Forelimb muscle (tissue), 1 donor: ENCODE data around the gene OR2AP1. TPM values are rescaled to one million over a fixed set of nuclear protein-coding genes. Genes with fewer than 3 reads are reported as not detected.
"Not testable (repeated sequence)": the region's sequence is repeated elsewhere in the genome, so short reads cannot be mapped to it uniquely, and the experiment has no call there.

ENCODE experiments used
- DNase-seq: peaks from one replicate; pipeline ENCODE4 v3.0.0-alpha.2; 2013; ENCODE audit warnings: low read depth
- polyA plus RNA-seq: library from polyadenylated mRNA; unstranded; fragments of 120-200 nt; gene quantifications from one replicate; pipeline ENCODE4 v1.2.1, GENCODE V29; 2013; ENCODE audit not compliant: insufficient read length

Gene OR2AP1
- polyA plus RNA-seq, result not detected

DNA sequence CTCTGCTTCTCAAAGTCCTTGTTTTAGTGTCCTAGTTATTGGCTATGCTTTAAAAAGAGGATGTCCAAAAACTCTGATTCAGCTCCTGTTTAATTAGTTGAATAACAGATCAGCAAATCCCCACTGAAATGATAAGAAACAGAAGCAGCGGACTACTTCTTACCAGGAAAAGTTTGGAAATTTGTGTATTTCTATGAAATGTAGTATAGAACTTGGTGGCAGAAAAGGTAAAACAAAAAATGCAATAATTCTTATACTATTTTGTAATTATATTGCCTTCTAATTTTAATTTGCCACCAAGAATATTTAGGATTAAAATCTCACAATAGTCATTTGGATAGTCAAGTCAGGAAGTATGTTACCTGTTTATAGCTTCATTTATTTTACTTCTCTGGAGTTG, at the start of gene OR2AP1:
Gene OR2AP1 (plus strand): TSS at position 301 of the 400 bp plus-strand sequence. CDS start 1,947 bp downstream, outside the sequence.
- DNase-seq, result no peak

DNA sequence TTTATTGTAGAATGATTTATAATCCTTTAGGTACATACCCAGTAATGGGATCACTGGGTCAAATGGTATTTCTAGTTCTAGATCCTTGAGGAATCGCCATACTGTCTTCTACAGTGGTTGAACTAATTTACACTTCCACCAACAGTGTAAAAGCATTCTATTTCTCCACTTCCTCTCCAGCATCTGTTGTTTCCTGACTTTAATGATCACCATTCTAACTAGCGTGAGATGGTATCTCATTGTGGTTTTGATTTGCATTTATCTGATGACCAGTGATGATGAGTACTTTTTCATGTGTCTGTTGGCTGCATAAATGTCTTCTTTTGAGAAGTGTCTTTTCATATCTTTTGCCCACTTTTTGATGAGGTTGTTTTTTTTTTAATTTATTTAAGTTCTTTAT, 24.0 kb upstream of the OR2AP1 start:
- DNase-seq, result not testable (repeated sequence)

DNA sequence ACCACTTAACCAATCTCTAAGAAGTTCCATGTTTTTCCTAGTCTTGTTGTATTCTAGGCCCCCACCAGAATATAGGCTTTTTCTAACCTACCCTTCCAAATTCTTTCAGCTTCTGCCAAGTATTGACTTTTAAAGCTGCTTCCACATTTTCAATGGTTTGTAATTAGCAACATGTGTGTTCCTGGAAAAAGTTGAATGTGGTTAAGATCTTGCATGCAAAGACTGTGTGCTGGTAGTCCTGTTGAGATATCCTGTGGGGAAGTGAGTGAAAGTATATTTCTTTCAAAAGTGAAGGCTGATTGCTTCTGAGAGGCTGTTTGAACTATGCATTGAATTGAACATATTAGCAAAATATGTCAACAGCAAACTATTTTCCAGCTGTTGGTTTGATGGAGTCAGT, 23.5 kb upstream of the OR2AP1 start:
- no peak for DNase-seq

DNA sequence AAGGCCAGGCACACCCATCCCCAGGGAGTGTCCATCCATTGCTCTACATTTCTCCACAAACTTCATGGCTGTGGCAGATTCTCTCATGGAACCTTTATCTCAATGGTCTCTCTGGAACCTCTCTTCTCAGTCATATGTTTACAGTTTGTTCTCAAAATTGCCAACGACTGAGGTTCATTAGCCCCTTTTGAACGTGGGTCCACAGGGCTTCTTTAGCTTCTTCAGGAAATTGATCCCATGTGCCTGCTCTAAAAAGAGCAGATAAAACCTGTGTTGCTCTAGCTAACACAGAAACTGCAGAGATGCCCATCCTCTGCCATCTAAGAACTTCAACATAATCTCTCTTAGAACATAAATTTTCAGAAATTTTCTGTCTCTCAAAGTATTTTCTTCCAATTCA, 23.0 kb upstream of the OR2AP1 start, which contains the start of gene OR6C4:
Gene OR6C4 (plus strand): TSS at position 301 of the 400 bp plus-strand sequence. CDS start 1,625 bp downstream, outside the sequence.
- DNase-seq, result no peak

DNA sequence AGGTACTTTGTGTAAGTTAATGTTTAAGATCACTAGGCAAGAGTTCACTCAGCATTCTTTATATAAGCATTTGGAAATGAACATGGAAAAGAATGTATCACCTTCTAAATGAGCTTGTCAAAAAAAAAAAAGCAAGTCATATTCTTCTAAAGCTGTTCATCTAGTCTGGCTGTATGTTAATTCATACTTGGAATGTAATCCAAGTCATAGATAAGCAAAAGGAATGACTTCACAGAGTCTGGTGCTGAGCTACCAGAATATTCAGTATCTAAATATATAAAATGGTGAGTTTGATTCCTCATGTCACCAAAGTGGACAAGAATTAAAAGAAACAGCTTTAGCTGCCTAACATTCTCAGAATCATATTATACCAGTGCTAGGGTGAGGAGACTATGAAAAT, 18.0 kb upstream of the OR2AP1 start:
- no peak for DNase-seq

DNA sequence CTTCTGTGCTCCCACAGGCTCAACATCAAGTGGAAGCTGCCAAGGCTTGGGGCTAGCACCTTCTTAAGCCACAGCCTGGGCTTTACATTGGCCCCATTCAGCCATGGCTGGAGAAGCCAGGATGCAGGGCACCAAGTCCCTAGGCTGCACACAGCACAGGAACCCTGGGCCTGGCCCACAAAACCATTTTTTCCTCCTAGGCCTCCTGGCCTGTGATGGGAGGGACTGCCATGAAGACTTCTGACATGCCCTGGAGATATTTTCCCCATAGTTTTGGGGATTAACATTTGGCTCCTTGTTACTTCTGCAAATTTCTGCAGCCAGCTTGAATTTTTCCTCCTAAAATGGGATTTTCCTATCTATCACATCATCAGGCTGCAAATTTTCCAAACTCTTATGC, 2.2 kb upstream of the OR2AP1 start:
- DNase-seq, result not testable (repeated sequence)

DNA sequence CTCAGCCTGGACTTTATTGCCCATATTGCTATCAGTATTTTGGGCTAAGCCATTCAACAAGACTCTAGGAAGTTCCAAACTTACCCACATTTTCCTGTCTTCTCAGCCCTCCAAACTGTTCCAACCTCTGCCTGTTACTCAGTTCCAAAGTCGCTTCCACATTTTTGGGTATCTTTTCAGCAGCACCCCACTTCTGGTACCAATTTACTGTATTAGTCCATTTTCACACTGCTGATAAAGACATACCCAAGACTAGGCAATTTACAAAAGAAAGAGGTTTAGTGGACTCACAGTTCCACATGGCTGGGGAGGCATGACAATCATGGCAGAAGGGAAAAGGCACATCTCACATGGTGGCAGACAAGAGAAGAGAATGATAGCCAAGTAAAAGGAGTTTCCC, 1.6 kb upstream of the OR2AP1 start:
- DNase-seq, result not testable (repeated sequence)

DNA sequence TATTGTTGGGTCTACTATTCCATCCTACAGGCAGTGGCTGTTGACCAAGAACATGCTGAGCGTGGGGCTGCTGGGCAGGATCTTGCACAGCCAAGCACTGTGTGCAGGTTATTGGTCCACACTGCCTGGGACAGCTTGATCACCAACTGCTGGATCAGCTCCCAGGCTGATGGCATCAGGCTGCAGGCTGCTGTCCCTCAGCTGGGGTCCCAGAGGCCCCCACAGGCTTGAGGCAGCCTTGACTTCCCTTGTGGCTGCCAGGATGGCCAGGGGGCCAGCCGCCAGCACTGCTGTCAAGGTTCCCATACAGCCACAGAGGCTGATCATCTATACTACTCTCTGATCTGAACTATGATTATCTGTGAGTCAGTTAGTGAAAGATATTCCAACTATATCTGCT, 9.8 kb downstream of the OR2AP1 start:
- DNase-seq, result no peak

DNA sequence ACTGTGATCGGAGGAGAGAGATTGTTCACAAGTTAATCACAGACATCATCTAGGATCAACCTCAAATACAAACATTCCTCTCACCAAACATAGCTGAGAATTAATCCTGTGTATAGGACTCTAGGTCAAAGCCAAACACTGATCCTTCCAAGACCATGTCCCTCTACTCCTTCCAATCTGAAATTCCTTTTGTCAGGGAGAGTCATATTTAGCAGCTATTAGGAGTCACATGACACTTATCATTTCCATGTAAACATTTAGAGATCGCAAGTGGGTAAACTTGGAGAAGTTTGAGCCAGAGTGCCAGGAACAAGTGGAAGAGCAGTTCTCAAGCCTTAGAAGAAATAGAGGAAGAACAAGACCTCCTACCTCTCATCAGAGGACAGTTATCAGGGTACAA, 13.5 kb downstream of the OR2AP1 start:
- DNase-seq, result no peak

DNA sequence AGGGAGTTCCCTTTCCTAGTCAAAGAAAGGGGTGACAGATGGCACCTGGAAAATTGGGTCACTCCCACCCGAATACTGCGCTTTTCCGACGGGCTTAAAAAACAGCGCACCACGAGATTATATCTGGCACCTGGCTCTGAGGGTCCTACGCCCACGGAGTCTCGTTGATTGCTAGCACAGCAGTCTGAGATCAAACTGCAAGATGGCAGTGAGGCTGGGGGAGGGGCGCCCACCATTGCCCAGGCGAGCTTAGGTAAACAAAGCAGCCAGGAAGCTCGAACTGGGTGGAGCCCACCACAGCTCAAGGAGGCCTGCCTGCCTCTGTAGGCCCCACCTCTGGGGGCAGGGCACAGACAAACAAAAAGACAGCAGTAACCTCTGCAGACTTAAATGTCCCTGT, 17.9 kb downstream of the OR2AP1 start:
- not testable (repeated sequence) for DNase-seq

DNA sequence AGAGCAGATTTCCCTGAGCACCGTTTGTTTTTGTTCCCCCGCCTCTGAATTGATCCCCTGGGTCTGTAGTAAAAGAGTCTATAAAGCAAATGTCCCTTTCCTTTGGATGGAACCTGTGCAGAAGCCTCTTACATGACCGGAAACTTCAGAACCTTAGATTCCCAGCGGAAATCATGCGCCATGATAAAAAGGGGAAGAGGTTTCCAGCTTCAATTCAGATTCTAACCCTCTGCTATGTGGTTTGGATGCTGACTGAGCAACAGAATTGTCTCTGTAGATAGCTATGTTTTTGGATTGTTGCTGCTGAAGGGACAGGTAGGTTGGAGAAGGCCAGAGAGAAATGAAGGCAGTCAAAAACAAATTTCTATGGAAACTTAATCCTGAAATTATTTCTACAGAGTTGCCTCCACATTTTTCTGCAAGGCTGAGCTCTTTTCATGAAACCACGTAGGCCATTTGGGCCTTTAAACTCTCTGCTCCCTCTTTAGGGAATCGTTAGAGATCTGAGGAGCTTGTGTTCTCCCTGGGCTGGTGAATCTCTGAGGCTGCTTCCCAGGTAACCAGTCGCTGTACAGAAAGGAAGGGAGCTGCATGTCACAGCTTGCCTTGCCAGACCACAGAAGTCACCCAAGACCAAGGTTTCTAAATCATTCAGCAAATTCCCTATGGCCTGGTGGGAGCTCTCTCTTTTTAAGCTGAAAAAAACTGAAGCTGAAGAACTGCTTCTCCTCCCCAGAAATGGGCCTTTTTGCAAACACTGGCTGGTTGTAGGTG, 35.7 kb downstream of the OR2AP1 start:
- no peak for DNase-seq

DNA sequence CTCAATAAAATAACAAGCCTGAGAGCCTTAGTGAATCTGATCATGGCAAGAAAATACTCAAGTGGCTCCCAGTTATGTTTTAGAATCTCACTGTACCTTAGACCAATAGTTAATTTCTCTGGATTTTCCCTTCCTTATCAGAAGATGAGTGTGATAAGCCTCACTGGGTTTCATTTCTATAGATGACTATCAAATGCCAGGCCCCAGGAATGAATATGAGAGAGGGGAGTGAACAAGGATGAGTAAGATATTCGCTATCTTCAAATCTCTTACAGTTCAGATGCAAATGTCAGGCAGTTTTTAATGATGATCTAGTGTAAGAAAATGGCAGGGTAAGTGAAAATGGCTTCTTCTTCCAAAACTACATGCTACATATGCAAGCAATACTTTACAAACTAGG, 38.3 kb downstream of the OR2AP1 start:
- no peak for DNase-seq

DNA sequence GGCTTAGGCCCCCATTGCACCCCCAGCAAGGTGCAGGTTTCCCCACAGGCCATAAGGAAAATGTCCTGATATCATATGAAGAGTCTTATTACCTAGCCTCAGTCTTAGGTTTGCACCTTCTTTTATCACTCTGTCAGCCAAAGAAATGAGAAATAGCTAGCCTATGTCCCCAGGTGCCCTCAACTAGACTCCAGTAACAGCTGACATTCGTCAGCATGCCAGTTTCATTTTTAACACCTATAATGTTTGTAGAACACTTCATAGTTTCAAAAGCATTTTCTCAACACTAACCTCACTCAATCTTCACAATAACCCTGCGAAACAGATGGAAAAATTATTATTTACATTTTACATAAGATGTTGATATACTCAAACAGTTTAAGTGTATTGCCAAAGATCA, 40.4 kb downstream of the OR2AP1 start:
- no peak for DNase-seq

DNA sequence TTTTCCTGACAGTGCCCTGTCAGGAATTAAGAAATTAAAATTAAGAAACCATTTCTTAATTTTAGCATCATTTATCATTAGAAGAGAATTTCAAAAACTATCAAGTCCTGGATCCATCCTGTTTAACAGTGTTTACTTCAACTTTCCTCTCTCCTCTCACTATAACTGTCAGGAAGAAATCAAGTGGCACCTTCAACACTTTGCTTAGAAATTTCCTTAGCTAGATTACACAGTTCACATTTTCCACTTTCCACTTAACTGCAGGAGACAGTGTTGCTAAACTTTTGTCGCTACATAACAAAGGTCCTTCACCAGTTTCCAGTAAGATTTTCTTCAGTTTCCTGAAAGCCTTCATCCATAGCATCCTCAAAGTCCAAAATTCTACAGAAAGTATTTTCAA, 42.5 kb downstream of the OR2AP1 start:
- no peak for DNase-seq

DNA sequence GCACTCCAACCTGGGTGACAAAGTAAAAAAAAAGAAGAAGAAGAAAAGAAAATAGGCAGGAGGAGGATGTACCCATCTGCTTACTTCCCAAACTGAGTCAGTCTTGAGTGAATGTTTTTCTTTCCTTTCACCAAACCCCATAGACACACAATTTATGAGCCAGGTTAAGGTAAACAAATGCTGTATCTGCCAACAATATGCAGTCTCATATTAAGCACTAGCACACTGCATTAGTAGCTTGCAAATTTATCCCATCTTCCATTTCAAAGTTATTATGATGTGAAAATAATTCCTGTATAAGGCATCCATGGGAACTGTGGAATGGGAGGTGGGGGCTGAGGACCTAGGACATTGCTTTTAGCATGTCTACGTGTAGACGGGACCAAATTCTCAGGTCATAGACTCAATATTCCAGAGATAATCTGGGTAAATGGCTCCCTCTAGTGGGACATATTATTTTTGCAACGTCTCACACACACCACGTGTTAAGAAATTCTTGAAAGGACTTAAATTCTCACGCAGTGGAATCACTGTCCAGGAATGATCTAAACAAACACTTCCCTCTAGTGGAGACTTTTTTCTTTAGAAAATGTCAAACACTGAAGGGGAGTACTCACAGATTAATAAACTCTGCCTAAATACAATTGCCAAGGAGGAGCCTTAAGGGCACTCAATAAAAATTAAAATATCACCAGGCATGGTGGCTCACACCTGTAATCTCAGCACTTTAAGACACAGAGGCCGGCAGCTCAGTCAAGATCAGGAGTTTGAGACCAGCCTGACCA, 47.3 kb downstream of the OR2AP1 start:
- peak; percentile 76 for DNase-seq

DNA sequence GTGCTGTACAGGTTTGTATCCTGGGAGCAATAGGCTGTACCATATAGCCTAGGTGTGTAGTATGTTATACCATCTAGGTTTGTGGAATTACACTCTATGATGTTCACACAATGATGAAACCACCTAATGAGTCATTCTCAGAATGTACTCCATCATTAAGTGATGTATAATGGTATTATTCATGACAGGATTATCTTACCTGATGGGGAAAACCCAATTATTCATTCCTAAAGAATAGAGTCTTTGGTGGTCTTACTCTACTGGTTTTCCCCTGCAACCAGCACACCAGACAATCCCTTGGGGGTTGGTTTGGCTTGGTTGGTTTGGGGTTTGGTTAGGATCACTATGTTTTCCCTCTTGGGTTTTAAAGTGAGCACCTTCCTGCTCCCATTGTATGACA, 51.8 kb downstream of the OR2AP1 start:
- DNase-seq, result no peak

Other genes with a start within 250 kb of the OR2AP1 start
- not detected for gene OR6C3, start 241.7 kb upstream of the OR2AP1 start, polyA plus RNA-seq
- not detected for gene OR6C75, start 209.5 kb upstream of the OR2AP1 start, polyA plus RNA-seq
- gene OR6C65, start 171.9 kb upstream of the OR2AP1 start, polyA plus RNA-seq, result not detected
- gene OR6C76, start 146.2 kb upstream of the OR2AP1 start, polyA plus RNA-seq, result not detected
- not detected for gene OR6C2, start 128.4 kb upstream of the OR2AP1 start, polyA plus RNA-seq
- not detected for gene OR6C70, start 102.3 kb upstream of the OR2AP1 start, polyA plus RNA-seq
- gene OR6C68, start 80.1 kb upstream of the OR2AP1 start, polyA plus RNA-seq, result not detected
- not detected for gene OR6C4, start 22.9 kb upstream of the OR2AP1 start, polyA plus RNA-seq
- not detected for gene OR10P1, start 64.4 kb downstream of the OR2AP1 start, polyA plus RNA-seq
- gene ITGA7, start 135.4 kb downstream of the OR2AP1 start, polyA plus RNA-seq, result 409 TPM
- 103 TPM for gene BLOC1S1, start 143.6 kb downstream of the OR2AP1 start, polyA plus RNA-seq
- 31.3 TPM for gene RDH5, start 147.9 kb downstream of the OR2AP1 start, polyA plus RNA-seq
- gene CD63, start 156.5 kb downstream of the OR2AP1 start, polyA plus RNA-seq, result 770 TPM
- gene GDF11, start 170.7 kb downstream of the OR2AP1 start, polyA plus RNA-seq, result 17.2 TPM
- 68.8 TPM for gene SARNP, start 245.3 kb downstream of the OR2AP1 start, polyA plus RNA-seq
- gene ORMDL2, start 245.6 kb downstream of the OR2AP1 start, polyA plus RNA-seq, result 15.9 TPM